Stimulated activated CD8-positive, alpha-beta memory T cell treated with anti-CD3 and anti-CD28 coated beads, Interleukin-15, amount 100 ng/mL, for 1 hour (primary cell): ENCODE data around the gene MAP2K3.
"Not testable (repeated sequence)": the region's sequence is repeated elsewhere in the genome, so short reads cannot be mapped to it uniquely, and the experiment has no call there.

Source experiments
- DNase-seq: peaks from one replicate; pipeline ENCODE4 v3.0.0-alpha.2; 2020; ENCODE audit warnings: low read depth

The MAP2K3 gene

DNA sequence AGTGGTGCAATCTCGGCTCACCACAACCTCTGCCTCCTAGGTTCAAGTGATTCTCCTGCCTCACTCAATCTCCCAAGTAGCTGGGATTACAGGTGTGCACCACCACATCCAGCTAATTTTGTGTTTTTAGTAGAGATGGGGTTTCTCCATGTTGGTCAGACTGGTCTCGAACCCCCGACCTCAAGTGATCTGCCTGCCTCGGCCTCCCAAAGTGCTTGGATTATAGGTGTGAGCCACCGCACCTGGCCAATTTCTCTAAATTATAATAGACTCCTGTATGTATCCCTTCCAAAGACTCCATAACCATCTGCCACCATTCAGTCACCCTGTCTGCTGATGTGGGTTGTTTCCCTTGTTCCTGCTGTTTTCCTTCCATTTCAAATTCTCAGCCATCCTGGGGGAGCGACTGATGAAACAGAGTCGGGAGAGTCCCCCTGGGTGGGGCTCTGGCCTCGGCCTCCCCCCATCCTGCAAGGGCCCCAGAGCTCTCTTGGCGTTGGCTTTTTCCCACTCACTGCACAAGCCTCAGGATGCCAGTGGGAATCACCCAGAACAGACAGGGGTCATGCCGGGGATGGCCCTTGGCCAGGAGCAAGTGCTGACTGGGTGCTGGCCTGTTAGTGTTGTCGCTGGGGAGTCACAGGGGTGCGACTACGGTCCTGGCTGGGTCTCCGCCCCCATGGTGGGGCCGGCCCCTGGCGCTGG lies 25.7 kb downstream of the MAP2K3 start:
- DNase-seq, result not testable (repeated sequence)

DNA sequence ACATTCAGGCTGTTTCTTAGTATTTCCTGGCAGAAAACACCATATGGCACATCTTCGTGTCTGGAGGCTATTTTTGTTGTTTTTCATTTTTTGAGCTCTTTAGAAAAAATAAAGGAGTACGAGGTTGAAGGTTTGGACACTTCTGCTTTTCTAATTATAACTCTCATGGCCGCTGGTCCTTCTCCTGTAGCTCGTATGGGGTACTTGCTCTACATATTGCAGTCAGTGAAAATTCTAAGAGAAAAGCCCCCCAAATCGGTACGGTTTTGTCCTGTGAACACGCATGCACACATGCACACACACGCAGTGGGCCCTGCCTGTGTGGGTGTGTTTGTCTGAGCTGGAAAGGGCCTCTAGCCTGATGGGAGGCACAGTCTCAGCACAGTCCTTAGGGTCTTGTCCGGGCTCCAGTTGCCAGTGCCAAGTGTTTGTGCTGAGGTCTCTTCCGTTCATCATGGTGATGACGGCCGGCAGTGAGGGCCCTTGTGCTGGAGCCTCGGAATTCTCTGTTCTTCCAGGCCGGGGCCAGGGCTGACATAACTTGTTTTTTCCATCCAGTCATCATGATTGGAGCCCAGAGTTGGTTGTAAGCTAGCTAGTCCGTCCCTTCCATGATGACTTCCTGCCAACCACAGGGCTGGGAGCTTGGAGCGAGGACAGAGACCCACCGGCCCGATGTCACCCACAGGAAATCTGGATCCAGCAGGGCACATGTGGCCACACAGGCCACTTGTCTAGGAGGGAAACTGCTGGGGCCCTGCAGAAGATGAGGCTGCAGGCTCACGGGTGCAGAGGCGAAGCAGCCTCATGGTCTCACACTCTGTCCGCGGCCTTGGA lies 26.5 kb downstream of the MAP2K3 start:
- DNase-seq, result not testable (repeated sequence)

DNA sequence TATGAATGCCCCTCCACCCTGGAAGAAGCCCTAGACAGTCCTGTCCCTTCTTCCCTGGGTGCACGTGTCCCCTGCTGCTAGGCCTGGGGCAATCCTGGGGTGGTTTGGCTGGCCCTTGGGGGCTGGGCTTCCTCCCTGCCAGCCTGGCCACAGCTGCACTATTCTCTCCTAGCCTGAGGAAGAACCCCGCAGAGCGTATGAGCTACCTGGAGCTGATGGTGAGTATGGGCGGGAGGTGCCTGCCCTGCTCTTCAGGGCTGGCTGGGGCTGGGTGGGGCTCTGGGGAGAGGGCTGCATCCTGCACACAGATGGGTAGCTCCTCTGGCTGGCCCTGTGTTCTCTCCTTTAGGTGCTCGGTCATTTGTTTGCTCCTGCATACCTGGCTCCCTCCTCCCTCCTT lies 28.8 kb downstream of the MAP2K3 start:
- DNase-seq, result no peak

DNA sequence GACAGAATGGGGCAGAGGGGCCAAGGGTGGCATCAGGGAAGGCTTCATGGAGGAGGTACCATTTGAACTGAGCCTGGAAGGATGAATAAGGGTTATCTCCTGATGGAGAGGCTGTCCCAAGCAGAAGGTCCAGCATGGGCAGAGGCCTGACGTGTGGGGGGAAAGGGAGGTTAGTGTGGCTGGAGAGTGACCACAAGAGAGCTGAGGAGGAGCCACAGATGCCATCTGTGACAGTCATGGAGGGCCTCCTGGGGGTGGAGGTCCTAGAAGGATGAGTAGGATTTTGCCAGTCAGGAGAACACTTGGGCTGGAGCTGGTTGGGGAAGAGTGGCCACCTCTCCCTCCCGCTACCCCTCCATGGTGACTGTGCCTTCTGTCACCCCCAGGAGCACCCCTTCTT lies 29.2 kb downstream of the MAP2K3 start:
- not testable (repeated sequence) for DNase-seq

DNA sequence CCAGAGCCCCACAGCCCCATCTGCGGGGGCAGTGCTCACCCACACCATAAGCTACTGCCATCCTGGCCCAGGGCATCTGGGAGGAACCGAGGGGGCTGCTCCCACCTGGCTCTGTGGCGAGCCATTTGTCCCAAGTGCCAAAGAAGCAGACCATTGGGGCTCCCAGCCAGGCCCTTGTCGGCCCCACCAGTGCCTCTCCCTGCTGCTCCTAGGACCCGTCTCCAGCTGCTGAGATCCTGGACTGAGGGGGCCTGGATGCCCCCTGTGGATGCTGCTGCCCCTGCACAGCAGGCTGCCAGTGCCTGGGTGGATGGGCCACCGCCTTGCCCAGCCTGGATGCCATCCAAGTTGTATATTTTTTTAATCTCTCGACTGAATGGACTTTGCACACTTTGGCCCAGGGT lies 29.8 kb downstream of the MAP2K3 start:
- not testable (repeated sequence) for DNase-seq

DNA sequence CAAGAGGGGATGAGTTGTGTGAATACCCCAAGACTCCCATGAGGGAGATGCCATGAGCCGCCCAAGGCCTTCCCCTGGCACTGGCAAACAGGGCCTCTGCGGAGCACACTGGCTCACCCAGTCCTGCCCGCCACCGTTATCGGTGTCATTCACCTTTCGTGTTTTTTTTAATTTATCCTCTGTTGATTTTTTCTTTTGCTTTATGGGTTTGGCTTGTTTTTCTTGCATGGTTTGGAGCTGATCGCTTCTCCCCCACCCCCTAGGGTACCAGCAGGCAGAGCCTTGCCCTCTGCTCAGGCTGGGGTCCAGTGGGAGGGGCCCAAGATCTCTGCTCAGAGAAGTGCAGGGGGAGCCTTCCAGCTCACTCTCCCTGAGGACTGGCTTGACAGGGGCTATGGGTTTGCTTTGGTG lies 30.2 kb downstream of the MAP2K3 start:
- not testable (repeated sequence) for DNase-seq

DNA sequence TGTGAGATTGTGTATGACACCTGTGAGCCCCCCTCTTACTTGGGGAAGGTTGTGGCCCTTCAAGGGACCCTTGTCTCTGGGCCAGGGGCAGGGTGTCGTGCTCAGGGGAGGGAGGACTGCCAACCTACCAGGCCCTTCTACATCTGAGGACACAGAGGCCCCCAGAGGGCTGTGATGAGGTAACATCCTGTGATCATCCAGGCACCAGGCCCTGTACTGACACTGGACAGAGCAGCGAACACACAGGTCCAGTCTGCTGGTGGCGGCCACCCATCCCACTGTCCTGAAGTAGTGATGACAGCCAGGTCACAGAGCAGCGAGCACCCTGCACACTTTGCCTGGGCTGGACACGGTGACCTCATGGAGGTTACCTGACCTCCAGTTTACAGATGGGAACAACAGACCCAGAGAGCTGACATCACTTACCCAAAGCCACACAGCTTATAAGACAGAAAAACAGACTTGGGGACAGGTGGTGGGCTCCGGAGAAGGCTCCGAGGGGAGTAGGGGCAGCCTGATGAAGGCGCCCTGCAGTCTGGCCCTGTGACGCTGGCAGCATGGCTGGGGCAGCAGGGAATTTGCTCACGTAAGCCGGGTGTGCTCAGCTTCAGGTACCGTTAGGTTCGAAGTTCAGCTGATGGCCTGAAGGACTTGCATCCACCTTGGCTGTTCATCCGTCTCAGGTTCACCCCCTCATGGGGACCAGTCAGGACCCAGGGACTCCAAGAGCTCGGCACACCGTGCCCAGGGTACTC lies 30.9 kb downstream of the MAP2K3 start:
- DNase-seq, result not testable (repeated sequence)

DNA sequence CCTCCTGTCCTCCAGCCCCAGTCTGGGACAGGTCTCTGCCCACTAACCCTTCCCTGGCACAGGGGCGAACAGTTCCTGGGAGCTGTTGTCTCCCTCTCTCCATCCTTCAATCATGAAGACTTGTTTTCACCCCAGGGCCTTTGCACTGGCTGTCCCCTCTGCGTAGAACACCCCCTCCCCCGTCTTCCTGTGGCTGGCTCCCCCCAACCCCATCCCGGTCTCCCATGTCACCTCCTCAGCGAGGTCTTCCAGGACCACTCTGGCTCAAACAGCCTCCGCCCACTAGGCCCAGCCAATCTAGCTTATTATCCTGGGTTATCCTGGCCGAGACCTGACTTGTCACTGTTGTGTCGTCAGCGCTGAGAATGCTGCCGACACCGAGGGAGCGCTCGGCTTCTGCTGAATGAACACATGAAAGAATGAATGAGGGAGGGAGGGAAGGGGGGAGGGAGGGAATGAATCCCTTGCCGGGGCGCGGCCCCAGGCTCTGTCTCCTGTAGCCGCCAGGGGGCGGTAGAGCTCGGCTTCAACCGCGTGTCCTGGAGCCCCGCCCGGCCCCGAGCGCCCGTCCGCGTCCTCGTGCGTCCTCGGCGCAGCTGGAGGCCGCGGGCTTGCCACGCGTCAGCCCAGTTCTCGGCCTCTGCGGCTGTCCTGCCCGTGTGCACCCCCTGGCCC lies 31.8 kb downstream of the MAP2K3 start:
- not testable (repeated sequence) for DNase-seq

DNA sequence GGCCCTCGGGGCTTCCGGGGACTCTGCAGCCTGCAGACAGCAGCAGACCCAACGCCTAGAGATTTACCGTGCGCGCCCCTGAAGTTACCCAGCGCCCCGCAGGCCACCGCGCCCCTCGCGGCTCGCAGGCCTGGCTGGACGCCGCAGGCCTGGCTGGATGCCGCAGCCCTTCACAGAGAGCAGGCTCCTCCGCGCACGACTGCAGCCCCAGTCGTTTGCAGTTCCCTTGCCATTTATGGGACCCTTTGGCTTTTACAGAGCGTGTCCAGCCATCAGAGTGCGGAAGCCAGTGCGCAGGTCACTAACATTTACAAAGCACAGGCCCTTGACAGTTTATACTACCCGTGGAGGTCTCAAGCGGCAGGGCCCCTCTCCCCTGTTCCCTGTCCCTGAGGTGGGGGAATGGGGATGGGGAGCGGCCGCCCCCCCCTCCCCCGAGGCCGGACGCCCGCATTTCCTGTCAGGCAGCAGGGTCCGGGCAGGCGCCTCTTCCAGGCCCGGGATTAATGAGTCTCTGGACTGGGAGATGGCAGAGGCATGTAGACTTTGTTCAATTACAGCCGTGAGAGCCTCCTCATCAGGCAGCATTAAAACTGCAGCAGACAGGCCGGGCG lies 32.5 kb downstream of the MAP2K3 start:
- not testable (repeated sequence) for DNase-seq

DNA sequence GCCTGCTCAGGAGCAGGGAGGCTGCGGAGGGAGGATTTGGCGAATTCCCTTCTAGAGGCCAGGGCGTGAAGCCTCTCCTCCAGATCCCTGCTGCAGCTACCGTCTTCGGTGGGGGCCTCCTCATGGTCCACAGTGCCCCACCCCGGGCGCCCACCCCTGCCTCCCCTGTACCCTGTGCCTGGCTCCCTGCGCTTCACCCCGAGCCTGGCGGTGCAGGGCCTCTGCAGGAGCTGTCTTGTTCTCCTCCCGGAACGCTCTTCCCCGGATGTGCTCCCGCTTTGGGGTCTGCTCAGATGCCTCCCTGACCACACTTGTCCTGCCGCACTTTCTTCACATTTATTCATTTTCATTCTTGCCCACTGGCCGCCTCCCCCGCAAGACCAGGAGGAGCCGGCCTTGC lies 33.3 kb downstream of the MAP2K3 start:
- not testable (repeated sequence) for DNase-seq

DNA sequence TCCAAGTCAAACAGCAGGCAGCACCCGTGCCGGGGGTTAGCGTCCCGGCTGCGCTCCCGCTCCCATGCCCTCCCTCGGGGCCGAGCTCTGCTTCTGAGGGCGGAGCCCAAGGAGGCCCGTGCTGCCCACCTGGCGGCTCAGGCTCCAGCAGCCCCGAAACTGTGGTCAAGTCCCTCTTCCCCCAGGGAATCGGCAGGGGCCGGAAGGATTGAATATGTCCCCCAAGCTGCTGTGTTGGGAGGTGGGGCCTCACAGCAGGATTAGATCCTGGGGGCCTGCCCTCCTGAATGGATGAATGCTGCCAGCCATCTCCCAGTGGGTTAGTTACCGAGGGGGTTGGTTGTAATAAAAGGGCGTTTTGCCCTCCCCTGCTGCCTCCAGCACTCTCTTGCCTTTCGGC lies 33.9 kb downstream of the MAP2K3 start:
- DNase-seq, result no peak

DNA sequence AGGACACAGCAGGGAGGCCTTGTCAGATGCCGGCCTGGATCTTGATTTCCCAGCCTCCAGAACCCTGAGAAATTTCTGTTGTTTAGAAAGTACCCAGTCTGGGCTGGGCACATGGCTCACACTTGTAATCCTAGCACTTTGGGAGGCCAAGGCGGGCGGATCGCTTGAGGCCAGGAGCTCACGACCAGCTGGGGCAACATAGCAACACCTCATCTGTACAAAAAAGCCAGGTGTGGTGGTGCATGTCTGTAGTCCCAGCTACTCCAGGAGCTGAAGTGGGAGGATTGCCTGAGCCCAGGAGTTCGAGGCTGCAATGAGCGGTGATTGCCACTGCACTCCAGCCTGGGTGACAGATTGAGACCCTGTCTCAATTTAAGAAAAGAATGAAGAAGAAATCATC lies 34.3 kb downstream of the MAP2K3 start:
- not testable (repeated sequence) for DNase-seq

DNA sequence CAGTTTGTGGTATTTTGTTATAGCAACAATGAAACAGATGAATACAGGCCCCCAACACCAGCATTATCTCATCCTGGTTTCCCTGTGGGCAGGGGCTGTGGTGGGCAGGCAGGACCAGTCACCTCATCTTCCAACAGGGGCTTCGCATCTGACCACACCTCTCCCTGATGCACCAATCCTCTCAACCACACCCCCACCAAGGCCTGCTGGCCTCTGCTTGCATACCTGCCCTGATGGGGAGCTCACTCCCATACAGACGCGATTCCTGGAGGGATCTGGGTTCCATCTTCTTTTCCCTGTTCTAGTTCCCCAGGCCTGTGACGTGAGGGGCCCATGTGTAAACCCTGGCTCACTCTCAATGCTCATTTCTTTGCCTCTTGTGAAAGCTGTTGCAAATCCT lies 34.7 kb downstream of the MAP2K3 start:
- not testable (repeated sequence) for DNase-seq

DNA sequence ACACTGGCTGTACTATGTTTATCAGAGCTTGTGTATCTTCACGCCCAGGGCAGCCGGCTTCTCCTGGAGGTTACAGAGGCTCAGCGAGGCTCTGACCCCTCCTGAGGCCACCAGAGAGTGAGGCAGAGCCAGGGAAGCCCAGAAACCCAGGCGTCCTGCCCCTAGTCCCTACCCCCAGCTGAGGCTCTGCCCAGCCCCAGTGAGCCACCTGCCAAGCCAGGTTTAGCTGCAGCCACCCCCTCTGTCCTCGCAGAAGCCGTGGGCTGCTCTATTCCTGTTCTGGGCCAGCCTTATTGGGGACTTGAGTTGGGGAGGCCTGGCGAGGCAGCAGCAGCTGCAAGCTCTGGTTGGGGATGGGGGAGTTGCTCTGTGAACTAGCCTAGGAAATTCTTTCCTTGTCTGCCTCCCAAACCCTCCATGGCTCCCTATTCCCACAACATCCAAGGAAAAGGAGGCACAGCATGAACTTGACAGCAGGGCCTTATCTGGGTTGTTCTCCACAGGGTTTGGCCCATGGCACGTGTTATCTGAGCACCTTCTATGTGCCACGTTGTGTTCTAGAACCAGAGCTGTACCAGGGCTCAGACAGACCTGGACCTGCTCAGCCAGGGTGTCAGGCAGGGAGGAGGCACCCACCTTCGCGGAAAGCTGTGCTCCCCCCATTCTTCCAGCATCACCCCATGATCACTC lies 35.3 kb downstream of the MAP2K3 start:
- not testable (repeated sequence) for DNase-seq

DNA sequence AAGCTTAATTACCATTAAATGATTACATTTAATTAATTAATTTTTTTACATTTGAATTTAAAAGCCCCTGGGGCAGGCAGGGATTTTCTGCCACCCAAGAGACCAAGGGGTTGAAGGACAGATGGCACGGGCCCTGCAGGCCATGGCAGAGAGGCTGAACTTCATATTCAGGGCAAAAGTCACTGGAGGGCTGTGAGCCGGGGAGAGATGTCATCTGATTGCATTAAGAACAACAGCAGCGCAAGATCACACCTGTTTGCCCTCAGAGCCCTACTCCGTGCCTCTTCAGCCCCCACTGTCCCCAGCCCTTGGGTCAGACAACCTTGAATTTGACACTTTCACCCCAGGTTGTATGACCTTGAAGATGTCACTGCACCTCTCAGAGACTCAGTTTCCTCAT lies 35.9 kb downstream of the MAP2K3 start:
- not testable (repeated sequence) for DNase-seq

DNA sequence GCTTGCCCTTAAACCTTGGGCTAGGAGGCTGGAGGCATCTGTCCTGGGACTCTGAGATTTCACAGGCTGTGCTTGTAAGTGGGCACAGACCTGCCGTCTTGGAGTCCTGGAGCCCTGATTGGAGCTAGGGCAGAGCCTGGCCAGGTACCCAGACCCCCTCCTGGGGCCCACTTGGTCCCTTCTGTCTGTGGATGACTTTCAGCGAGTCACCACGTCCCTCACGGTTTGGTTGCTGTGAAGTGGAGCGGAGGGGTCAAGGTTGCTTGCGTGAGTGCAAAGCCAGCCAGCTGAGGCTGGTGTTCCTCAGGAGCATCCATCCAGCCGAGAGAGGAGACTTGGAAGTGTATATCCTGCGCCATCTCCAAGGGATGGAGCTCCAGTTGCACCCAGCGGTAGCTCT lies 36.5 kb downstream of the MAP2K3 start:
- DNase-seq, result not testable (repeated sequence)

DNA sequence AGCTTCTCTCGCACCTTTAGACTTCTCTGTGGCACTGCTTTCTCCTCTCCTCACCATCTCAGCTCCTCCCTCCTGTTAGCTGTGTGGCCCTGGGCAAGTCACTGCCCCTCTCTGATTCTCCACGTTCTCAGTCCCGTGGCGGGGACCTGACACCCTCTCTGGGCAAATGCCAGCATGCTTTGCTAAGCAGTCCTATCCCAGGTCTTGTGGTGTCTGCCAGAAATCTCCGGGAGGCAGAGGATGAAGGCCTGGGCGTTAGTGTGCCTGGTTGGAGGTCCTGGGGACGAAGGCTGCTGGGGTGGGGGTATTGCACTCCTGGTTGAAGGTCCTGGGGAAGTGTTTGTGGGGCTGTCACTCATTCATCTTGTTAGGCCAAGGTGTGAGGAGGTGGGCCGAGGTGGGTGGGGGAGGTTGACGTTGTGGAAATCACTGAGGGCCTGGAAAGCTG lies 37.3 kb downstream of the MAP2K3 start:
- DNase-seq, result not testable (repeated sequence)

DNA sequence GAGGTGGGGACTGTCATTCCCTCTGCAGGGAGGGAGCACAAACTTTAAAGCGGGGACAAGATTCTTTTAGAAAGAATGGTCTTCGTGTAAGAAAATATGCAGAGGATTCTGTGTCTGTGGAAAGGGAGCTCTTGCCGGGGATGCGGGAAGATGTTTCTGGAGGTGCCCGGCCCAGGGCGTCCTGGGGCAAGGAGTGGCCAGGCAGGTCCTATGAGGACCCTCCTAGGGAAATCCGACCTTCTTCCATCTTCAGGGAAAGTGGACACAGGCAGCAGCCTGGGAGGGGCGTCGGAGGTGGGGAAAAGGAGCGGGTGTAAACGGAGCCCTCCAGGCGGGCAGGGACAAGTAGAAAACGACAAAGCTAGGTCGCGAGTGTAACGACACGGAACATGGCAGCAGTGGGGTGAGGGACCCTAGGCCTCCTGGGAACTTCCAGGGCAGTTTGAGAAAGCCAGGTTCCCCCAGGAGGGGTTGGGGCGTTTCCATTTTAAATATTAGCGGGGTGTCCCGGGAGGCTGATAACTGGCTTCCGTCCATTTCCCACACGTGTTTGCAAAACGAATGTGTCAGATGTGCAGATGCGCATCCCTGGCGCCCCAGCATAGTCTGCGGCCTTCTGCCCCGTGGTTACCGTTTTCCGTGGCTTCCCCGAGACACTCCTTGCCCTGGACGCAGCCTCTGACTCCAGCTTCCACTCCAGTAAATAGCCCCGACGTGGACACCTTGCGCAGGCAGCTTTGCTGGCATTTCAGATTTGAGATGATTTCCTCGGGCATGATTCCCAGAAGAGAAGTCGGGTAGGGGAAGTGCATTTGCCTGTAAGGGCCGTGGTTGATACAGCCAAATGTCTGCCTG lies 39.0 kb downstream of the MAP2K3 start:
- not testable (repeated sequence) for DNase-seq

DNA sequence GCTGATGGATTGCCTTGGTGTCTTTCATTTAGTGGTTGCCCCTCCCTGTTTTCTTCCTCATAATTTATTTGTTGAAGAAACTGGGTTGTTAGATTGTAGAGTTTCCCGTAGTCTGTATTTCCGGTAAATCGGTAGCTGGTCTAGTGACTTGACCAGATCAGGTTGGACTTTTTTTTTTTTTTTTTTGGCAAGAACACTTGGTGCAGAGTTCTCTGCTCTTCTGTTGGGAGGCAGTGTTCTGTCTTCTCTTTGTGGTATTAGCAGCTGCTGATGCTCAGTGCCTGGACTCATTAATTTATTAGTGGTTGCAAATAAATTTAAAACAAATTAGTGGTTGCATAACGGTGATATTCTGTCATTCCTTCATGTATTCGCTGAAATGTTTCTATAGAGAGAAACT lies 40.2 kb downstream of the MAP2K3 start:
- DNase-seq, result not testable (repeated sequence)

DNA sequence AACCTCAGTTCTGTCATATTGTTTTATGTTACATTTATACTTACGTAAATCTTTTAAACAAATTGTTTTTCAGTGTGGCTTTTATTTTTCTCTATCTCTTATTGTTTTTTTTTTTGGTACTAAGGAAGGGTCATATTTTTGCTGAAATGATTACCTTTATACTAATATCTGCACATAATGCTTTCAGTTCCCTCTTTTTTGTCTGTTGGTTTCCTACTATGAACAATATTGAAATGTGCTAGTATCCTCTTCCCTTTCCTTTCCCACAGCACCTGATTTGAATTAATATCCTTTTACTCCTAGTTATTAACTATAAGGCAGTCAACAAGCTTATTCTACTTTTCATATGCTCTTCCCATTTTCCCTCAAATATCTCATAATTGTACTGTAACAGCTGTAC lies 43.4 kb downstream of the MAP2K3 start:
- DNase-seq, result not testable (repeated sequence)
